NAMALWA (cell line): ENCODE measurements around the gene STARD13.
A peak's percentile ranks its signal among the peaks of the same experiment; 100 is the strongest.

ENCODE experiments used
- DNase-seq: peaks from one replicate; pipeline ENCODE4 v3.0.0-alpha.2; 2015; ENCODE audit warnings: low spot score

STARD13 gene

GRCh38 chr13:33224191-33224590, 61.4 kb downstream of the STARD13 start:
- no peak for DNase-seq

- DNase-seq = no peak
Measured at GRCh38 chr13:33219926-33220325, 65.6 kb downstream of the STARD13 start.

- no peak for DNase-seq
Measured at GRCh38 chr13:33218426-33218825, 67.1 kb downstream of the STARD13 start.

- no peak for DNase-seq
Measured at GRCh38 chr13:33218020-33218419, 67.5 kb downstream of the STARD13 start.

- DNase-seq = no peak
Measured at GRCh38 chr13:33217256-33217655, 68.3 kb downstream of the STARD13 start.

- DNase-seq = no peak
Measured at GRCh38 chr13:33213797-33214196, 71.8 kb downstream of the STARD13 start.

GRCh38 chr13:33213024-33213768, 72.4 kb downstream of the STARD13 start:
- DNase-seq = no peak

- DNase-seq = no peak
Measured at GRCh38 chr13:33212396-33212795, 73.2 kb downstream of the STARD13 start.

GRCh38 chr13:33210090-33210489, 75.5 kb downstream of the STARD13 start:
- no peak for DNase-seq

- no peak for DNase-seq
Measured at GRCh38 chr13:33208290-33209220, 77.0 kb downstream of the STARD13 start.

- DNase-seq = no peak
Measured at GRCh38 chr13:33207615-33207961, 78.0 kb downstream of the STARD13 start.

GRCh38 chr13:33206945-33207614, 78.5 kb downstream of the STARD13 start:
- no peak for DNase-seq

GRCh38 chr13:33206425-33206824, 79.1 kb downstream of the STARD13 start:
- DNase-seq = no peak

- DNase-seq = no peak
Measured at GRCh38 chr13:33205804-33206221, 79.7 kb downstream of the STARD13 start.

GRCh38 chr13:33205224-33205623, 80.3 kb downstream of the STARD13 start:
- no peak for DNase-seq

- DNase-seq = no peak
Measured at GRCh38 chr13:33204130-33204927, 81.2 kb downstream of the STARD13 start.

- DNase-seq = peak; percentile 33
Measured at GRCh38 chr13:33202644-33203169, 82.8 kb downstream of the STARD13 start.

GRCh38 chr13:33201659-33202058, 83.9 kb downstream of the STARD13 start:
- no peak for DNase-seq

- DNase-seq = no peak
Measured at GRCh38 chr13:33199289-33199850, 86.2 kb downstream of the STARD13 start.

- DNase-seq = no peak
Measured at GRCh38 chr13:33197541-33197971, 88.0 kb downstream of the STARD13 start.

- DNase-seq = no peak
Measured at GRCh38 chr13:33196767-33197166, 88.8 kb downstream of the STARD13 start.
